A549 (cell line): Measurements from ENCODE around the gene MYOM1. TPM values are rescaled to one million over a fixed set of nuclear protein-coding genes. Genes with fewer than 3 reads are reported as not detected.

Experiments
- ATAC-seq, 2 experiments: fragments of 200-7000 bp in 1 of 2; fragments of >200 bp in 1 of 2; cut with Nextera tagmentation in 1 of 2; cut with Tn5 transposase in 1 of 2; 3 replicates each; pipeline versions ENCODE4 v1.8.0 to v1.9.1; 2018 to 2020; ENCODE audit warnings: mild to moderate bottlenecking in 1 of 2, moderate library complexity in 1 of 2
- CTCF ChIA-PET: fragments of 300-600 bp; sonication (Branson Sonifier 250); formaldehyde crosslinking; extraction: SDS; loops from one replicate; lab custom pipeline; 2021; ENCODE audit warnings: antibody characterized with exemption, inconsistent platforms; lab: Yijun Ruan, JAX
- POLR2A ChIA-PET: fragments of 350-600 bp; formaldehyde crosslinking; extraction: SDS; loops from one replicate; lab custom pipeline; 2021; ENCODE audit warnings: antibody characterized with exemption, inconsistent platforms; lab: Yijun Ruan, JAX
- DNase-seq, 2 experiments: peaks; one replicate each; pipeline versions ENCODE4 v3.0.0 to v3.0.0-alpha.2; 2011 to 2016; ENCODE audit warnings: low read depth in 1 of 2, low spot score in 1 of 2
- FAIRE-seq: peaks from 2 replicates; lab custom pipeline; 2011; peaks lifted over from hg19 to GRCh38; lab: Jason Lieb, UNC
- H3K27ac ChIP-seq, 2 experiments: fragments of >200 bp; sonication (Bioruptor Twin); formaldehyde crosslinking; 3 replicates each; pipeline ENCODE4 v1.5.1; 2016 to 2017
- H3K4me1 ChIP-seq: fragments of >200 bp; sonication (Bioruptor Twin); formaldehyde crosslinking; 3 replicates; pipeline ENCODE4 v1.6.1; 2016
- H3K4me2 ChIP-seq: fragments of >200 bp; sonication (Bioruptor Twin); formaldehyde crosslinking; 3 replicates; pipeline ENCODE4 v1.6.1; 2016
- H3K4me3 ChIP-seq: fragments of >200 bp; sonication (Bioruptor Twin); formaldehyde crosslinking; 3 replicates; pipeline ENCODE4 v1.5.1; 2016
- H3K9me3 ChIP-seq: fragments of >200 bp; sonication (Bioruptor Twin); formaldehyde crosslinking; 3 replicates; pipeline ENCODE4 v1.6.1; 2016
- BHLHE40 ChIP-seq: IDR thresholded peaks from 2 replicates; pipeline ENCODE4 v1.6.1; 2012; ENCODE audit warnings: low read depth, low read length, inconsistent platforms
- CHD4 ChIP-seq: fragments of 200-600 bp; sonication (generic); IDR thresholded peaks from 2 replicates; pipeline ENCODE4 v1.6.1; 2016; ENCODE audit warnings: antibody characterized with exemption, mild to moderate bottlenecking, borderline replicate concordance
- CTCF ChIP-seq: fragments of >200 bp; sonication (Bioruptor Twin); formaldehyde crosslinking; IDR thresholded peaks from 3 replicates; pipeline ENCODE4 v1.5.1; 2016
- EHF ChIP-seq: fragments of 250-450 bp; sonication (Bioruptor Pico); IDR thresholded peaks from 2 replicates; pipeline ENCODE4 v1.5.0; 2020; ENCODE audit warnings: mild to moderate bottlenecking
- EHMT2 ChIP-seq: fragments of 200-600 bp; sonication (generic); IDR thresholded peaks from 2 replicates; pipeline ENCODE4 v1.6.1; 2016; ENCODE audit warnings: antibody characterized with exemption, low read depth, mild to moderate bottlenecking, moderate library complexity
- EP300 ChIP-seq, 2 experiments: fragments of >200 bp; sonication (Bioruptor Twin); formaldehyde crosslinking; IDR thresholded peaks; 2 replicates in 1 of 2; 3 replicates in 1 of 2; pipeline ENCODE4 v1.6.1; 2016 to 2017
- ESRRA ChIP-seq: fragments of 150-350 bp; IDR thresholded peaks from 2 replicates; pipeline ENCODE4 v1.6.1; 2014; ENCODE audit warnings: mild to moderate bottlenecking, low read length, borderline replicate concordance
- FOSB ChIP-seq: fragments of 250-450 bp; sonication (Bioruptor Pico); IDR thresholded peaks from 2 replicates; pipeline ENCODE4 v1.5.0; 2020; ENCODE audit warnings: mild to moderate bottlenecking, moderate library complexity
- FOSL2 ChIP-seq, 2 experiments: fragments of 450-650 bp in 1 of 2; fragments of >200 bp in 1 of 2; sonication (Bioruptor Twin) in 1 of 2; formaldehyde crosslinking; IDR thresholded peaks; 2 replicates each; pipeline versions ENCODE4 v1.5.0 to v1.6.1; 2016 to 2020; ENCODE audit warnings: mild to moderate bottlenecking in 1 of 2, moderate library complexity in 1 of 2
- FOXS1 ChIP-seq: fragments of 250-450 bp; sonication (Bioruptor Pico); IDR thresholded peaks from 2 replicates; pipeline ENCODE4 v1.5.0; 2020; ENCODE audit warnings: mild to moderate bottlenecking, moderate library complexity
- HDAC2 ChIP-seq: fragments of 200-600 bp; sonication (generic); IDR thresholded peaks from 2 replicates; pipeline ENCODE4 v1.6.1; 2016
- HES2 ChIP-seq: fragments of >200 bp; sonication (Bioruptor Twin); formaldehyde crosslinking; IDR thresholded peaks from 2 replicates; pipeline ENCODE4 v1.6.1; 2016
- HOXB13 ChIP-seq: fragments of 250-450 bp; sonication (Bioruptor Pico); IDR thresholded peaks from 2 replicates; pipeline ENCODE4 v1.5.0; 2020; ENCODE audit warnings: low read depth, mild to moderate bottlenecking, moderate library complexity
- HOXB5 ChIP-seq: fragments of 250-450 bp; sonication (Bioruptor Pico); IDR thresholded peaks from 2 replicates; pipeline ENCODE4 v1.5.0; 2020; ENCODE audit warnings: mild to moderate bottlenecking, moderate library complexity
- JUN ChIP-seq, 2 experiments: fragments of >200 bp; sonication (Bioruptor Twin); formaldehyde crosslinking; IDR thresholded peaks; 2 replicates in 1 of 2; 3 replicates in 1 of 2; pipeline ENCODE4 v1.6.1; 2016 to 2017
- JUNB ChIP-seq: fragments of >200 bp; sonication (Bioruptor Twin); formaldehyde crosslinking; IDR thresholded peaks from 2 replicates; pipeline ENCODE4 v1.6.1; 2016
- KDM1A ChIP-seq: fragments of 200-600 bp; sonication (generic); IDR thresholded peaks from 2 replicates; pipeline ENCODE4 v1.6.1; 2016; ENCODE audit warnings: low read depth, mild to moderate bottlenecking
- MAZ ChIP-seq: fragments of 150-350 bp; IDR thresholded peaks from 2 replicates; pipeline ENCODE4 v1.6.1; 2014; ENCODE audit warnings: antibody characterized with exemption, low read depth, low read length, borderline replicate concordance
- MYC ChIP-seq: IDR thresholded peaks from 2 replicates; pipeline ENCODE4 v1.6.1; 2012; ENCODE audit warnings: mild to moderate bottlenecking, inconsistent platforms, low read length, improper control_type of control experiment, borderline replicate concordance
- NFE2L2 ChIP-seq: fragments of 150-350 bp; conservative IDR thresholded peaks from 2 replicates; pipeline ENCODE4 v1.6.1; 2014; ENCODE audit warnings: low read length
- NPAS2 ChIP-seq: fragments of 250-450 bp; sonication (Bioruptor Pico); IDR thresholded peaks from 2 replicates; pipeline ENCODE4 v1.8.0; 2022; ENCODE audit warnings: mild to moderate bottlenecking, moderate library complexity, borderline replicate concordance
- NR3C1 ChIP-seq: fragments of >200 bp; sonication (Bioruptor Twin); formaldehyde crosslinking; IDR thresholded peaks from 3 replicates; pipeline ENCODE4 v1.6.1; 2017
- PHF8 ChIP-seq: fragments of 200-600 bp; sonication (generic); IDR thresholded peaks from 2 replicates; pipeline ENCODE4 v1.6.1; 2016; ENCODE audit warnings: low read depth, mild to moderate bottlenecking, antibody characterized with exemption, moderate library complexity, borderline replicate concordance
- TFCP2L1 ChIP-seq: fragments of 250-450 bp; sonication (Bioruptor Pico); IDR thresholded peaks from 2 replicates; pipeline ENCODE4 v1.5.0; 2021; ENCODE audit warnings: mild to moderate bottlenecking
- ZFP36 ChIP-seq: fragments of 450-650 bp; IDR thresholded peaks from 2 replicates; pipeline ENCODE4 v1.6.1; 2014; ENCODE audit warnings: borderline replicate concordance; ENCODE audit not compliant: partially characterized antibody
- ZNF302 ChIP-seq: fragments of 250-450 bp; sonication (Bioruptor Pico); IDR thresholded peaks from 2 replicates; pipeline ENCODE4 v1.9.0; 2021; ENCODE audit warnings: inconsistent platforms, mild to moderate bottlenecking, moderate library complexity
- ZSCAN20 ChIP-seq: fragments of 250-450 bp; sonication (Bioruptor Pico); IDR thresholded peaks from 2 replicates; pipeline ENCODE4 v1.8.0; 2022; ENCODE audit warnings: mild to moderate bottlenecking, moderate library complexity
- WGBS: methylation state at CpG from one replicate; pipeline ENCODE4 v1.1.6; 2017; ENCODE audit errors: missing lambda C conversion rate; 5-methylcytosine and 5-hydroxymethylcytosine counted together
- polyA plus RNA-seq, 4 experiments: library from polyadenylated mRNA; depleted of rRNA in 3 of 4; stranded (reverse); fragments of >200 nt; fragmentation: RNase III in 1 of 4; extraction: RNeasy Plus Mini Kit Qiagen cat#74134 plus additional on column Dnase treatment in 1 of 4; gene quantifications; 2 replicates in 3 of 4; 3 replicates in 1 of 4; pipeline ENCODE4 v1.2.3, GENCODE V29; 2011 to 2017
- TF ChIP-seq, protein P1 (sequence below): fragments of 250-450 bp; sonication (Bioruptor Pico); IDR thresholded peaks from 2 replicates; pipeline ENCODE4 v1.5.0; 2020; ENCODE audit warnings: low read depth, mild to moderate bottlenecking, moderate library complexity
- TF ChIP-seq, protein P2 (sequence below): IDR thresholded peaks from 2 replicates; pipeline ENCODE4 v1.6.1; 2012

Gene MYOM1
- polyA plus RNA-seq, 2 of the 4 experiments (the other 2 are of a cell fraction), result 0.18 to 0.30 TPM

- 94% methylated on average over 5 of the region's 5 CpGs for WGBS
- Histone ChIP-seq H3K4me3 (no peak overlapping the region), H3K9me3 (no peaks in the 10 kb centered on the region), H3K4me1 (peaks cover 10% of the 10 kb centered on the region), H3K4me2 (no peak overlapping the region), H3K27ac (no peak overlapping the region)
- DNase-seq, result no peak
- no peak for ATAC-seq
- FAIRE-seq, result no peak
- POLR2A ChIA-PET, result no interaction called here
- TF ChIP-seq HOXB5 (CRISPR knock-in tag) (no peak), NR3C1 (no peak), MAZ (no peak), NFE2L2 (no peak), NPAS2 (no peak), FOSB (CRISPR knock-in tag) (no peak), HDAC2 (no peak), JUN (IDR thresholded peaks at IDR 0.05) (no peak)
- TF ChIP-seq, protein P1, sequence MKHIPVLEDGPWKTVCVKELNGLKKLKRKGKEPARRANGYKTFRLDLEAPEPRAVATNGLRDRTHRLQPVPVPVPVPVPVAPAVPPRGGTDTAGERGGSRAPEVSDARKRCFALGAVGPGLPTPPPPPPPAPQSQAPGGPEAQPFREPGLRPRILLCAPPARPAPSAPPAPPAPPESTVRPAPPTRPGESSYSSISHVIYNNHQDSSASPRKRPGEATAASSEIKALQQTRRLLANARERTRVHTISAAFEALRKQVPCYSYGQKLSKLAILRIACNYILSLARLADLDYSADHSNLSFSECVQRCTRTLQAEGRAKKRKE (CRISPR knock-in tag), result no peak
- CTCF ChIA-PET, result interaction anchor here (0.6 to 2.1 kb wide), 3 partner anchors 22 to 170 kb away, joined by 3 to 13 read pairs (median 4); no protein-coding TSS in a partner anchor
Measured at GRCh38 chr18:3036108-3036507, 183.7 kb downstream of the MYOM1 start.

DNA sequence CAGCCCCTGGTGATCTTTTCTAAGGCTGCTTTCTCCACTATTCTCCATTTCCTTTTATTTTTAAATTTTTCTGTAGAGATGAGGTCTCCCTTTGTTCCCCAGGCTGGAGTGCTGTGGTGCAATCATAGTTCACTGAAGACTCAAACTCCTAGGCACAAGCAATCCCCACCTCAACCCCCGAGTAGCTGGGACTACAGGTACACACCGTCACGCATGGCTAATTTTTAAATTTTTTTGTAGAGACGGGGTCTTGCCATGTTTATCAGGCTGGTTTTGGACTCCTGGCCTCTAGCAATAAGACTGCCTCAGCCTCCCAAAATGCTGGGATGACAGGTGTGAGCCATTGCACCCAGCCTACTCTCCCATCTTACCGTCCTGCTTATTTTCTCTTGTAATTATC, 184.1 kb downstream of the MYOM1 start:
- H3K4me1 ChIP-seq, result peaks cover 10% of the 10 kb centered on the region
- ChIA-PET CTCF (no interaction called here), POLR2A (no interaction called here)
- DNase-seq, result no peak
- 93% methylated on average over 5 of the region's 5 CpGs for WGBS
- H3K4me2 ChIP-seq, result no peak overlapping the region
- TF ChIP-seq ZSCAN20 (CRISPR knock-in tag), result no peak
- no peak for TF ChIP-seq CHD4
- TF ChIP-seq HDAC2, result no peak
- no peak for TF ChIP-seq FOXS1 (CRISPR knock-in tag)
- no peak for TF ChIP-seq EP300 (IDR thresholded peaks at IDR 0.05)
- no peak for TF ChIP-seq TFCP2L1
- TF ChIP-seq CTCF, result no peak
- TF ChIP-seq ESRRA, result no peak
- TF ChIP-seq NR3C1, result no peak
- TF ChIP-seq JUNB, result no peak
- no peak for TF ChIP-seq MYC
- TF ChIP-seq ZNF302 (CRISPR knock-in tag), result no peak
- no peak for TF ChIP-seq EHF
- TF ChIP-seq HES2, result no peak
- no peaks in the 10 kb centered on the region for H3K9me3 ChIP-seq
- no peak overlapping the region for H3K4me3 ChIP-seq
- no peak for FAIRE-seq
- ATAC-seq, result no peak
- H3K27ac ChIP-seq, result no peak overlapping the region

DNA sequence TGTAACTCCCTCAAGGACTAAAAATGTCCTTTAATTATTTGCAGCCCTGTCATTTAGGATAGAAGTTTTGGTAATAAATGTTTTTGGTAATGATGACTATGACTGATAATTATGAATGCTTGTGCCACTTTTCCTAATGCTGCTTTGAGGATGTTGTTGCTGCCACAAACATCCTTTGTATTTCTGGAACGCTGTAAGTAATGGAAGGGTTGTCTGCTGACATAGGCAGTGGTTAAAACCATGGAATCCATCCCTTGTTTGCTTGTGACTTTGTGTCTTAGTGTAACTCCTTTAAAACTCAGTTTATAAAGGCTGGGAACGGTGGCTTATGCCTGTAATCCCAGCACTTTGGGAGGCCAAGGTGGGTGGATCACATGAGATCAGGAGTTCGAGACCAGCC, 187.0 kb downstream of the MYOM1 start:
- ChIA-PET POLR2A (no interaction called here), CTCF (no interaction called here)
- peaks cover 8% of the 10 kb centered on the region for H3K4me1 ChIP-seq
- no peak for ATAC-seq
- H3K27ac ChIP-seq, result no peak overlapping the region
- H3K4me3 ChIP-seq, result no peak overlapping the region
- WGBS, result 84% methylated on average over 3 of the region's 3 CpGs
- no peak for FAIRE-seq
- no peak for DNase-seq
- no peaks in the 10 kb centered on the region for H3K9me3 ChIP-seq
- no peak overlapping the region for H3K4me2 ChIP-seq
- TF ChIP-seq, protein P2, sequence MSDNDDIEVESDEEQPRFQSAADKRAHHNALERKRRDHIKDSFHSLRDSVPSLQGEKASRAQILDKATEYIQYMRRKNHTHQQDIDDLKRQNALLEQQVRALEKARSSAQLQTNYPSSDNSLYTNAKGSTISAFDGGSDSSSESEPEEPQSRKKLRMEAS, result no peak
- no peak for TF ChIP-seq KDM1A
- no peak for TF ChIP-seq BHLHE40
- no peak for TF ChIP-seq FOSL2 (IDR thresholded peaks at IDR 0.05)
- TF ChIP-seq FOSL2 (CRISPR knock-in tag; IDR thresholded peaks at IDR 0.05), result no peak
- no peak for TF ChIP-seq EHMT2
- no peak for TF ChIP-seq NR3C1
- no peak for TF ChIP-seq PHF8
- TF ChIP-seq NPAS2, result no peak
- no peak for TF ChIP-seq HOXB13
- TF ChIP-seq NFE2L2, result no peak
- no peak for TF ChIP-seq TFCP2L1
- TF ChIP-seq ZFP36, result no peak
- no peak for TF ChIP-seq HDAC2
